Stimulated activated CD8-positive, alpha-beta memory T cell treated with anti-CD3 and anti-CD28 coated beads, Interleukin-15, amount 100 ng/mL, for 48 hours (primary cell): ENCODE results near the gene TMEM183A.

Experiments used
- DNase-seq, 2 donors: peaks; one replicate each; pipeline ENCODE4 v3.0.0-alpha.2; 2020; ENCODE audit warnings: low read depth in 2 of 2

The TMEM183A gene

GRCh38 chr1:203069030-203069747, 62.0 kb downstream of the TMEM183A start:
- no peak for DNase-seq

- DNase-seq = no peak
Measured at GRCh38 chr1:203072002-203072602, 64.9 kb downstream of the TMEM183A start.

- no peak for DNase-seq
Measured at GRCh38 chr1:203072911-203073310, 65.7 kb downstream of the TMEM183A start.

- no peak for DNase-seq
Measured at GRCh38 chr1:203073469-203073868, 66.3 kb downstream of the TMEM183A start.
